HCEC 1CT (cell line): ENCODE measurements around the gene PTGER2.

ENCODE experiments used
- DNase-seq: peaks from one replicate; pipeline ENCODE4 v3.0.0-alpha.2; 2017

PTGER2 gene

GRCh38 chr14:52307376-52307775, 6.7 kb upstream of the PTGER2 start:
- no peak for DNase-seq

GRCh38 chr14:52307905-52308304, 6.2 kb upstream of the PTGER2 start:
- no peak for DNase-seq

GRCh38 chr14:52310541-52310940, 3.6 kb upstream of the PTGER2 start:
- no peak for DNase-seq

- no peak for DNase-seq
These were observed 1.2 kb upstream of the PTGER2 start for GRCh38 chr14:52312931-52313355.

- peak; percentile 50 for DNase-seq
These were observed 650 bp upstream of the PTGER2 start for GRCh38 chr14:52313462-52313861.

GRCh38 chr14:52314595-52315354, 663 bp downstream of the PTGER2 start:
- peak; percentile 41 for DNase-seq

GRCh38 chr14:52315355-52315718, 1.2 kb downstream of the PTGER2 start:
- DNase-seq = peak; percentile 49

- DNase-seq = no peak
These were observed 4.0 kb downstream of the PTGER2 start for GRCh38 chr14:52318062-52318461.

GRCh38 chr14:52318826-52319645, 4.9 kb downstream of the PTGER2 start:
- peak; percentile 37 for DNase-seq

- DNase-seq = no peak
These were observed 5.8 kb downstream of the PTGER2 start for GRCh38 chr14:52319919-52320318.

GRCh38 chr14:52325126-52325525, 11.0 kb downstream of the PTGER2 start:
- DNase-seq = peak; percentile 60

GRCh38 chr14:52325630-52326029, 11.5 kb downstream of the PTGER2 start:
- no peak for DNase-seq

- DNase-seq = peak; percentile 80
These were observed 13.5 kb downstream of the PTGER2 start for GRCh38 chr14:52327374-52328226.

- peak; percentile 94 for DNase-seq
These were observed 14.2 kb downstream of the PTGER2 start for GRCh38 chr14:52328276-52328675.

GRCh38 chr14:52329678-52330369, 15.7 kb downstream of the PTGER2 start:
- DNase-seq = no peak

GRCh38 chr14:52332269-52332668, 18.2 kb downstream of the PTGER2 start:
- no peak for DNase-seq

GRCh38 chr14:52333108-52333507, 19.0 kb downstream of the PTGER2 start:
- DNase-seq = no peak

- no peak for DNase-seq
These were observed 19.9 kb downstream of the PTGER2 start for GRCh38 chr14:52333823-52334657.

GRCh38 chr14:52336241-52336640, 22.1 kb downstream of the PTGER2 start:
- DNase-seq = no peak

- DNase-seq = peak; percentile 83
These were observed 24.1 kb downstream of the PTGER2 start for GRCh38 chr14:52338051-52338681.

GRCh38 chr14:52339262-52339661, 25.1 kb downstream of the PTGER2 start:
- no peak for DNase-seq
